Central memory CD8-positive, alpha-beta T cell (primary cell): Measurements from ENCODE around the gene DAP.
A peak's percentile ranks its signal among the peaks of the same experiment; 100 is the strongest.
"Not testable (repeated sequence)": the region's sequence is repeated elsewhere in the genome, so short reads cannot be mapped to it uniquely, and the experiment has no call there.

Source experiments
- ATAC-seq: fragments of 150-1000 bp; cut with Tn5 transposase; replicated peaks from 2 replicates; pipeline ENCODE4 v1.10.0; 2022; ENCODE audit warnings: mild to moderate bottlenecking, moderate FRiP score, moderate number of reproducible peaks; ENCODE audit not compliant: poor library complexity, severe bottlenecking; ENCODE audit errors: extremely low read depth
- DNase-seq, 2 donors: peaks; one replicate each; pipeline ENCODE4 v3.0.0; 2021; ENCODE audit warnings: low spot score in 2 of 2
- H3K27ac Mint-ChIP-seq: one replicate; pipeline ENCODE4 v1.8.0; 2022; ENCODE audit warnings: low read depth, mild to moderate bottlenecking, moderate library complexity, mixed read lengths
- H3K27me3 Mint-ChIP-seq: one replicate; pipeline ENCODE4 v1.8.0; 2022; ENCODE audit warnings: mixed read lengths
- H3K36me3 Mint-ChIP-seq: one replicate; pipeline ENCODE4 v1.8.0; 2022; ENCODE audit warnings: mild to moderate bottlenecking, moderate library complexity, mixed read lengths; ENCODE audit not compliant: insufficient read depth
- H3K4me1 Mint-ChIP-seq: one replicate; pipeline ENCODE4 v1.8.0; 2022; ENCODE audit warnings: mixed read lengths
- H3K4me3 Mint-ChIP-seq: one replicate; pipeline ENCODE4 v1.8.0; 2022; ENCODE audit warnings: mild to moderate bottlenecking, moderate library complexity, mixed read lengths
- H3K9me3 Mint-ChIP-seq: one replicate; pipeline ENCODE4 v1.8.0; 2022; ENCODE audit warnings: mixed read lengths

The DAP gene

DNA sequence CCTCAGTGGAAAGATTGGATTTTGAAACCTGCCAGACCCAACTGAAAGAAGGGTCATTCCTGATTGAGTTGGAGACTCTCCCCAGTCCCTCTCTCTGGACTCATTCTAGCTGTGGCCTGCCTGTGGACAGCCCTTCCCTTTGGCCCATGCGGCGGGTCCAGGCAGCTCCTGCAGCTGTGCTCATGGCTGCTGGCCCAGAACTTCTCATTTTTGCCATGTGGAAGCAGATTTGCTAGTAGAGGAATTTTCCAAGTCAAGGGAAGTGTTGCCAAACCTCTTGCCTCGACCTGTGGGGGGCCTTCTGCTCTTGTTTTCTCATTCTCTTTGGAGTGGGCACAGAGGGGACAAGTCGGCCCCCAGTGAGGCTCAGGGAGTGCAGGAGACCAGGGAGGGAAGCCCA, 108.0 kb downstream of the DAP start:
- no peak overlapping the region for H3K4me3 Mint-ChIP-seq
- no peak for DNase-seq
- ATAC-seq, result no peak
- H3K36me3 Mint-ChIP-seq, result no peaks in the 10 kb centered on the region
- no peaks in the 10 kb centered on the region for H3K27me3 Mint-ChIP-seq
- no peaks in the 10 kb centered on the region for H3K4me1 Mint-ChIP-seq
- H3K27ac Mint-ChIP-seq, result no peak overlapping the region
- H3K9me3 Mint-ChIP-seq, result no peaks in the 10 kb centered on the region

- Mint-ChIP-seq H3K4me3 (no peak overlapping the region), H3K9me3 (no peaks in the 10 kb centered on the region), H3K36me3 (no peaks in the 10 kb centered on the region), H3K27me3 (no peaks in the 10 kb centered on the region), H3K4me1 (no peaks in the 10 kb centered on the region), H3K27ac (no peak overlapping the region)
- ATAC-seq, result no peak
- DNase-seq, result no peak
Observed at GRCh38 chr5:10652606-10653005, 108.4 kb downstream of the DAP start.

- H3K9me3 Mint-ChIP-seq, result no peaks in the 10 kb centered on the region
- ATAC-seq, result no peak
- no peaks in the 10 kb centered on the region for H3K36me3 Mint-ChIP-seq
- no peak overlapping the region for H3K4me3 Mint-ChIP-seq
- no peaks in the 10 kb centered on the region for H3K4me1 Mint-ChIP-seq
- H3K27me3 Mint-ChIP-seq, result no peaks in the 10 kb centered on the region
- H3K27ac Mint-ChIP-seq, result no peak overlapping the region
- DNase-seq, result no peak
Observed at GRCh38 chr5:10652151-10652550, 108.9 kb downstream of the DAP start.

DNA sequence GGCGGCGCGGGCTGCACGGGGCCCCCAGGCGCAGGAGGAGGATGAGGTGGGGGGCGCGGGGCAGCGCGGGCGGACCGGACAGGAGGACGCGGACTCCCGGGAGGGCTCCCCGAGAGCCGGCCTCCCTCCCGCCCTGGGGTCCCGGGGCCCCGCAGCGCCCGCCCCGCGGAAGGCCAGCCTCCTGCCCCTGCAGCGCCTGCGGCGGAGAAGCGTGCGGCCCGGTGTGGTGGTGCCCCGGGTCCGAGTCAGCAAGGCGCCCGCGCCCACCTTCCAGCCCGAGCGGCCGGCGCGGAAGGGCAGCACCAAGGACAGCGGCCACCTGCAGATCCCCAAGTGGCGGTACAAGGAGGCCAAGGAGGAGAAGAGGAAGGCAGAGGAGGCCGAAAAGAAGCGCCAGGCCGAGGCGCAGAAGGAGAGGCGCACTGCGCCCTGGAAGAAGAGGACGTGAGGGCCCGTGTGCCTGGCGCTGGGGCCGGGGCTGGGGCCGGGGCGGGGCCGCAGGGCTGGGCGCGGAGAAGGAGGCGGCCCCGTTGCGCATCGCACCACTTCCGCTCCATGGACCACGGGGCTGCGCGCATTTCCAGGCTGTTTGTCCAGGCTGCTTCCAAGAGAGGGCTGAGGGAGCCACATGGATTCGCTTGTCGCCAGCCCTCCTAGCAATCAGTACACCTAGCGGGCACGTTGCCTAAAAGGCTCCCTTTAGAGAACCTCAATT, 111.2 kb downstream of the DAP start:
- Mint-ChIP-seq H3K4me1 (no peaks in the 10 kb centered on the region), H3K27ac (no peak overlapping the region)
- DNase-seq, result no peak

GRCh38 chr5:10648806-10649665, 112.0 kb downstream of the DAP start:
- Mint-ChIP-seq H3K36me3 (no peaks in the 10 kb centered on the region), H3K27ac (no peak overlapping the region), H3K9me3 (no peaks in the 10 kb centered on the region), H3K27me3 (no peaks in the 10 kb centered on the region), H3K4me3 (no peak overlapping the region), H3K4me1 (no peaks in the 10 kb centered on the region)
- DNase-seq, result no peak
- no peak for ATAC-seq

More for the DNA sequence above, 111.2 kb downstream of the DAP start:
- no peak for ATAC-seq
- H3K36me3 Mint-ChIP-seq, result no peaks in the 10 kb centered on the region
- H3K9me3 Mint-ChIP-seq, result no peaks in the 10 kb centered on the region
- no peaks in the 10 kb centered on the region for H3K27me3 Mint-ChIP-seq
- H3K4me3 Mint-ChIP-seq, result no peak overlapping the region

GRCh38 chr5:10647640-10648039, 113.4 kb downstream of the DAP start:
- no peaks in the 10 kb centered on the region for H3K4me1 Mint-ChIP-seq
- H3K4me3 Mint-ChIP-seq, result no peak overlapping the region
- H3K27me3 Mint-ChIP-seq, result no peaks in the 10 kb centered on the region
- H3K9me3 Mint-ChIP-seq, result no peaks in the 10 kb centered on the region
- H3K27ac Mint-ChIP-seq, result no peak overlapping the region
- DNase-seq (no peak), ATAC-seq (no peak)
- H3K36me3 Mint-ChIP-seq, result no peaks in the 10 kb centered on the region

- Mint-ChIP-seq H3K36me3 (peaks cover 3% of the 10 kb centered on the region), H3K4me1 (no peaks in the 10 kb centered on the region), H3K27me3 (no peaks in the 10 kb centered on the region), H3K27ac (no peak overlapping the region), H3K4me3 (no peak overlapping the region), H3K9me3 (no peaks in the 10 kb centered on the region)
- DNase-seq (no peak), ATAC-seq (no peak)
Observed at GRCh38 chr5:10645671-10646070, 115.4 kb downstream of the DAP start.

- H3K27ac Mint-ChIP-seq, result no peak overlapping the region
- no peak for DNase-seq
- H3K4me1 Mint-ChIP-seq, result no peaks in the 10 kb centered on the region
Observed at GRCh38 chr5:10645146-10645545, 115.9 kb downstream of the DAP start.

DNA sequence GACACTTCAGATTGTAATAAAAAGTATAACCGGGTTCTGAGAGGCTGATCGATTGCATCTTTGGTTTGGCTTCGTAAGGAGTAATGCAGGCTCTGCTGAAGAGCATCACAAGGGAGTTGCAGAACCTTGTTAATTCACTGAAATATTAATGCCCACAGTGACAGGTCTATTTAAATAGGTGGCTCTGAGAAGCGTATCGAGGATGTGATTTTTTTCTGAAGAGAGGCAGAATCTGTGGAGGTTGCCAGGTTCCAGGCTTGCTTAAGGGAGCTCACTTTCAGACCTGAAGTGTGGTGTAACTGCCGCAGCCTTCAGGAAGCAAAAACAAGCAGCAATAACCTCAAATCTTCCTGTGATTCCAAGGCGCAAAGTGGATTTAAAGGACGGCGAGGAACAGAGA, 116.8 kb downstream of the DAP start:
- H3K36me3 Mint-ChIP-seq, result peaks cover 13% of the 10 kb centered on the region
- no peak overlapping the region for H3K27ac Mint-ChIP-seq

More at GRCh38 chr5:10645146-10645545, 115.9 kb downstream of the DAP start:
- H3K4me3 Mint-ChIP-seq, result no peak overlapping the region
- no peaks in the 10 kb centered on the region for H3K9me3 Mint-ChIP-seq
- H3K36me3 Mint-ChIP-seq, result peaks cover 8% of the 10 kb centered on the region
- H3K27me3 Mint-ChIP-seq, result no peaks in the 10 kb centered on the region
- ATAC-seq, result no peak

GRCh38 chr5:10642367-10642766, 118.7 kb downstream of the DAP start:
- ATAC-seq (no peak), DNase-seq (no peak)
- Mint-ChIP-seq H3K27ac (no peak overlapping the region), H3K9me3 (peaks cover 6% of the 10 kb centered on the region), H3K4me3 (no peak overlapping the region), H3K4me1 (peaks cover 4% of the 10 kb centered on the region), H3K36me3 (peaks cover 18% of the 10 kb centered on the region), H3K27me3 (no peaks in the 10 kb centered on the region)

More for the DNA sequence above, 116.8 kb downstream of the DAP start:
- H3K4me3 Mint-ChIP-seq, result no peak overlapping the region
- H3K4me1 Mint-ChIP-seq, result no peaks in the 10 kb centered on the region
- no peak for DNase-seq
- H3K27me3 Mint-ChIP-seq, result no peaks in the 10 kb centered on the region
- no peak for ATAC-seq
- H3K9me3 Mint-ChIP-seq, result no peaks in the 10 kb centered on the region

- Mint-ChIP-seq H3K36me3 (peaks cover 20% of the 10 kb centered on the region), H3K9me3 (peaks cover 6% of the 10 kb centered on the region), H3K4me1 (peaks cover 16% of the 10 kb centered on the region), H3K27ac (peak overlapping the region; percentile 45), H3K27me3 (no peaks in the 10 kb centered on the region), H3K4me3 (peak overlapping the region; percentile 42)
- DNase-seq (no peak), ATAC-seq (no peak)
Observed at GRCh38 chr5:10639846-10640368, 121.1 kb downstream of the DAP start.

DNA sequence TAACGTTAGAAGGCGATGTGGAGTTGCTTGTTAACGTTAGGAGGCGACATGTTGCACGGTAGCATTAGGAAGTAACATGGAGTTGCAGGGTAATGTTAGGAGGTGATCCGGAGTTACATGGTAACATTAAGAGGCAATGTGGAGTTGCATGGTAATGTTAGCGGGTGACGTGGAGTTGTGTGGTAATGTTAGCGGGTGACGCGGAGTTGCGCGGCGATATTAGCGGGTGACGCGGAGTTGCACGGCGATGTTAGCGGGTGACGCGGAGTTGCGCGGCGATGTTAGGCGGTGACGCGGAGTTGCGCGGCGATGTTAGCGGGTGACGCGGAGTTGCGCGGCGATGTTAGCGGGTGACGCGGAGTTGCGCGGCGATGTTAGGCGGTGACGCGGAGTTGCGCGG, 122.3 kb downstream of the DAP start:
- not testable (repeated sequence) for H3K9me3 Mint-ChIP-seq, ATAC-seq, H3K27me3 Mint-ChIP-seq, DNase-seq
- H3K4me1 Mint-ChIP-seq, result peaks cover 28% of the 10 kb centered on the region
- peak overlapping the region; percentile 8 for H3K4me3 Mint-ChIP-seq
- H3K27ac Mint-ChIP-seq, result peak overlapping the region; percentile 64
- H3K36me3 Mint-ChIP-seq, result peaks cover 20% of the 10 kb centered on the region

GRCh38 chr5:10637944-10638343, 123.1 kb downstream of the DAP start:
- Mint-ChIP-seq H3K4me1 (peaks cover 33% of the 10 kb centered on the region), H3K36me3 (peaks cover 21% of the 10 kb centered on the region), H3K27me3 (no peaks in the 10 kb centered on the region), H3K27ac (peak overlapping the region; percentile 64), H3K4me3 (no peak overlapping the region), H3K9me3 (peaks cover 6% of the 10 kb centered on the region)
- DNase-seq (no peak), ATAC-seq (no peak)
